GM19372 (cell line): ENCODE results near the gene DKC1.
"Not testable (repeated sequence)": the region's sequence is repeated elsewhere in the genome, so short reads cannot be mapped to it uniquely, and the experiment has no call there.

Experiments used
- ATAC-seq: cut with Tn5 transposase; IDR thresholded peaks from one replicate; pipeline ENCODE4 v1.9.1; 2021; ENCODE audit warnings: mild to moderate bottlenecking, low read depth, moderate library complexity; ENCODE audit not compliant: unreplicated experiment

DKC1 gene

DNA sequence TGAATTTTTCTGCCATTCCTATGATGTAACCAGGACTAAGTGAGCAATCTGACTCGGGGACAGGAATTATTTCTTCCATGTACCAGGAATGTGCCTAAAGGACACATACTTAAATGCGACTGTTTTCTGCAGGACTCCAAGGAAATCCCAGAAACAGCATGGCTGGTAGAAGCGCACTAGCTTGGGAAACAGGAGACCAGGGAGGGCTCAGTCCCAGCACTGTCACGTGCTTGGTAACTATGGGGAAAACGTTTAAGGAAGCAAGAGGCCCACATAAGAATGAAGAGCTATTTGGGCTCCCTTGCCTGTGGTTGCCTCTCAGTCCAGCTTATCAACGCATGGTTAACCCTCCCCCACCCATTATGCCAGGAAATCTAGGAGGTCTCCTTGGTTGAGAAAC is 23.1 kb downstream of the DKC1 start:
- ATAC-seq = no peak

DNA sequence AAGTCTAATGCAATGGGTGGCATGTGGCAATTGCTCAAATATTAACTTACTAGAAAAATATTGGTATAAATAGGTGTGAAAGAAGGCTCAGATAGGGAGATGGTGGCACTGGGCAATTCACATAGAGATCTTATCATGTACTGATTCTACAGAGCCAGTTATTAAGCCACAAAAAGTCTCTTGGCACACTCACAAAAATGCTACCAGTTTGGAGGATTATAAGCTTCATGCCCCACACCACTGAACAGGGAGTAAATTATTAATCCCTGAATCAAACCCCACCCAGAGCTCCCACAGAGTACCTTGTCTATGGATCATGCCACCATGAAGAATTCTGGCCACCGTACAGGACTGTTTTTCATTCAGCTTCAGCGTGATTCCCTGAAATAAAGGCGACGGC is 28.8 kb downstream of the DKC1 start:
- ATAC-seq = no peak

DNA sequence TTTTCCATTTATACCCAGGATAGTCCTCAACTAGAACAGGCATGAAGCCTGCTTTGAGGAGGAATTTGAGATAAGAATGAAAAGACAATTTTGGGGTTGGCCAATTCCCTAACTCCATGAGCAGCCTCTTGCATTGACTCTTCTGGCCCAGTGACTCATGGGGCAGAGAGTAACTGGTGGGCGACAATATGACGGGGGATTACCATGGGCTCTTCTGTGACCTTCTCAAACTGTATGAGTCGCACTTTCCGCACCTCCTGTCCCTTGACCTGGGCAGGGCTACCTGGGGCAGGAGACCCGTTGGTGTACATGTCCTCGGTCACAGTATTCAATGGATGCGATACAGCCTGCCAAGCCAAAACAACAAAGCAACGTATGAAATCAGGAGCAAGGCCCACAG is 29.3 kb downstream of the DKC1 start:
- no peak for ATAC-seq

DNA sequence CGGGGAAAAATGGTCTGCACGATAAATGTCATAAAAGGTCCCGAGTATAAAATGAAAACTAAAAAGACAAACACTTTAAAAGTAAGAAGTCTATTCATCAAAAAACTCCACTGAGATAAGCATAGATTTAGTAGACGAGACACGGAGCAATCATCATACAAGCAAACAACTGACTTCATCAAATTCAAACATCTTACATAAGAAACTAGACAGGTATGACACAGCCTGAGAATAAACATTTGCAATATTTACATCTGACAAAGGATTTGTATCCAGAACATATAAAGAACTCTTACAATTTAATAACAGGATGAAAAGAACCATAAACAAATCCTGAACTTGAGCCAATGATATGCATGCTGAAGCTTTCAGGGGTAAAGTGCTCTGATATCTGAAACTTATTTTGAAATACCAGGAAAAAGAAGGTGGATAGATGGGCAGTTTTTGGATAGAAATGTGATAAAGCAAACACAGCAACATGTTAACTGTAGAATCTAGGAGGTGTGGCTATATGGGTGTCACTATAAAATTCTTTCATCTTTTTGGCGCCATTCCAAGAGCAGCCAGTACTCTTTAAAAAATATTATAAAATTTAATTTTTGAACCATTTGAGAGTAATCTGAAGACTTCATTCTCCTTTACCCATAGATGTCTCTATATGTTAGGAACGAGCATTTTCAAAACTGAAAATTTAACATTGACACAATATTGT is 30.6 kb downstream of the DKC1 start:
- no peak for ATAC-seq

DNA sequence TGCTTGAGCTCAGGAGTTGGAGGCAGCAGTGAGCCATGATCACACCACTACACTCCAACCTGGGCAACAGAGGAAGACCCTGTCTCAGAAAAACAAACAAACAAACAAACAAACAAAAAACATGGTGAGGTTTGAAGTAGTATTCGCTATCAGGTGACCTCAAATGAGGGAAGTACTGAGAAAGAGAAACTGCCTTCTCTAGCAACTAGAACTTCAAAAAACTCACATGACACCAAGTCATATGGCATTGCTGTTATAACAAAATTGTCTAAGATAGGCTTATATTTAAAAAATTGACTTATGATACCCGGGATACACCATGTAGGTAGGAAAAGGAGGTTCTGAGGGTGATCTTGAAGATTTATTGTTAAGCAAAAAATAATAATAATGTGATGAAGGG is 32.4 kb downstream of the DKC1 start:
- ATAC-seq = no peak

DNA sequence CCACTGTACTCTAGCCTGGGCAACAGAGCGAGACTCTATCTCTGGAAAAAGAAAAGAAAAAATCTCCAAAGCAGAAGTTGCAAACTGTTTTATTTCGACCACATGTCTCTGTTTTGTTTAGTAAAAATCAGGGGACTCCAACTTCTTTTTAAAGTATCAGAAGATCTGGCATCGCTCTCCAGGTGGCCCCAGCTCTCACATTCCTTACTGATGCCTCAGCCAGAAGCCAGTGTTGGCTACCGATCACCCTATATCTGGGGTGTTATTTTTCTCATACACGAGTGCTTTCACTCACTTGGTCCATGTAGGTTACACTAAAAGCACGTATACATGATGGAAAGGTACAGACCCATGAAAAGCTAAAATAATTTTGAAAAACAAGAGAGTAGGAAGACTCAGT is 34.3 kb downstream of the DKC1 start:
- ATAC-seq = no peak

DNA sequence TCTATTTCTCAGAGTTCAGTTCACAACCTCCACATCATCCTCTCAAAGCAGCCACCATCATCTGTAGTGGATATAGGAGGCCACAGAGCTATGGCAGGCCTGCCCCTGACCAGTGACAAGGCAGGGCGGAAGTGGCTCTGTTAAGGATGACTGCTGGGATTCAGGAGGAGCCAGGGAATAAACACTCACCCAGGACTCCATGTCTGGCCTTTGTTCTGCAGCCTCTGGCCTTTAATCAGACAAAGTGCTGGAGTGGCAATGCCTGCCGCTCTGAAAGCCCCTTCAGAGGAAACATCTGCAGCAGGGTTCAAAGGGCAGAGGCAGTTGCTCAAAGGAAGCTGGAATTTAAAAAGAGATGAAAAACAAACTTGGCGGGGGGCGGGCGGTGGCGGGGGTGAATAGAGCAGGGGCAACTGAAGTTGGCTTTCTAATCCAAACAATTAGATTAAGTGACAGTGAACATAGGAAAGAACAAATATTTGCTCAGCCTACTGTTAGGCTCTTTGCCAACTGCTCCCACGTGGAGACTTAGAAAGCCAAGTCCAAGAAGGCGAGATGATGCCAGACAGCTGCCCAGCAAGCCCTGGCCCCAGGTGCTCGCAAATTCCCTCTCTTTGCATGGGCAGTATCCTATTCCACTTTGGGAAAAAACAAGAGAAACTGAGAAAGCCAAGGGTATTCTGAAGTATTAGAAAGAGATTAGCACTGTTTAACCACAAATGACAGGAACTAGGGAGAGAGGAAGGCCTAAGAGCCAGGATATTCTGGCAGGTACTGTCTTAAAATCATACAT is 37.1 kb downstream of the DKC1 start:
- ATAC-seq = no peak

DNA sequence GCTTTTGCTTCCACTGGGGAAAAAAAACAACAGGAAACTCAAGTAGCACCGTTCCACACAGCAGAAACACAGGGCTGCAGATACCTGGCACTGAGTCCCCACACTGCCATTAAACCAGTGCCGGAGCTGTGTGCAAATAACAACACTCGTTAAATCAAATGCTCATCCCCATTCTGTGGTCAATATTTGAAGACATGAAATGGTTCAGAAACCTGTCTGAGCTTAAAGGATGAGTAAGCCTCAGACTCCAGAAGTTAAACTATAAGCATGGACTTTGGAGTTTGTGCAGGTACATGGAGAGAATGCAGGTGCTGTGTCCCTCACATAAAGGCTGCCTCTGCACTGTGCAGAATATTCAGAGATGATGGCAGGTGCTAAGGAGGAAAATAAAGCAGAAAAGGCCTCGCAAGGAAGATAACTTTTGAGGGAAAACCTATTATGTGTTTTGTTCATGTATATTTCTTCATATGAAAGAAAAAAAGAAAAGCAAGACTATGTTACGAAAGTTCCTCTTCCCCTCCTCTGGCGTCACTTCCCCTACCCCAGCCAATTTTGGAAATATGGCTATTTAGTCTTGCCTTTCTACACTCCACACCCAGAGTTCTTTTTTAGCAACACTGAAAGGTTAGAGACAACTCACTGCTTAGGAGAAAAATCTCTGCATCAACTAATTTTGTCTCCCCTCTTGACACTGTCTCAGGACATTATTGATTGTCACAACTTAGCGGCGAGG is 38.0 kb downstream of the DKC1 start:
- ATAC-seq = no peak

DNA sequence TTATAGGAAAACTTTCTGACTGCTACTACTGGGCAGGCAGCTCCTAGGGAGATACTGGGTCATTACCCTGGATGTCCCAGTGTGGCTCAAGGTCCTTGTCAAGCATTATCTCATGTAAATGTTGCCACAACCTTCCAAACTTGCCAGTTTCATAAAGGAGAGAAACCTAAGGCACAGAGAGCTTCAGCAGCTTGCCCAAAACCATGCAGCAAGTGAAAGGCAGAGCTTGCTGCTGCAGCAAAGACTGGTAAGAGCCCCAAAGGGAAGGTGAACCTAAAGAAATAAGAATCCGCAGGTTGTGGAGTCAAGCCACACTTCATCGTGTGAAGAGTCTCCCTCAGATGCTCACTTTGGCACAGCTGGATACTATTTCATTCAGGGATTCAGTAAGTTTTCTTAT is 40.3 kb downstream of the DKC1 start:
- ATAC-seq = no peak

DNA sequence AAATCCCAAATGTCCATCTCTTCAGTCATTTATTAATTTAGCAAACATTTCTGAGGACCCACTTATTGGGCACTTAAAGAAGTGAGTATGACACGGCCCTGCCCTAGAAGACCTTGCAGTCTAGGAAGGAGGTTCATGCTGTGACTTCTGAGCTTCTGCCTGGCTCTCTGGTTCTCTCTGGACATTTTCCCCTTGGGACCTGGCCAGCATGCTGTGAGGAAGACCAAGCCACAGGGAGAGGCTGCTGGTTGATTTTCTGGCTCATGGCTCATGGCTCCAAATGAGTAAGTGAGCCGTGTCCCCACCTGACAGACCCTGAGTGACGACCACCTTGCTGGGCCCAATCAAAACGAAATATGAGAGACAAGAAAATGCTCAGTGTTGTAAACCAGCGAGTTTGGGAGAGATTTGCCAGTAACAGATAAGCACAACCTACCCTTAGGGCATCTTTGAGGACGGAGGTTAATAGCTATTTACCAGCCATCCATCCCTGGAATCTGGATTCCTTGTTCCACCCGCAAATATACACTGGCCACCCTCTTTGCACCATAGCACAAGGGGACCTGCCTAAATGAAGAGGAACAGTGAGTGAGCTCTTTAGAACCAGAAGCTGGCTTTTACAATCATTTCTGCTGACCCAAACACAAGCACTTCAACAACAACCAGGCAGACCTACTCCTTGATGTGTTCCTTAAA is 41.7 kb downstream of the DKC1 start:
- no peak for ATAC-seq

DNA sequence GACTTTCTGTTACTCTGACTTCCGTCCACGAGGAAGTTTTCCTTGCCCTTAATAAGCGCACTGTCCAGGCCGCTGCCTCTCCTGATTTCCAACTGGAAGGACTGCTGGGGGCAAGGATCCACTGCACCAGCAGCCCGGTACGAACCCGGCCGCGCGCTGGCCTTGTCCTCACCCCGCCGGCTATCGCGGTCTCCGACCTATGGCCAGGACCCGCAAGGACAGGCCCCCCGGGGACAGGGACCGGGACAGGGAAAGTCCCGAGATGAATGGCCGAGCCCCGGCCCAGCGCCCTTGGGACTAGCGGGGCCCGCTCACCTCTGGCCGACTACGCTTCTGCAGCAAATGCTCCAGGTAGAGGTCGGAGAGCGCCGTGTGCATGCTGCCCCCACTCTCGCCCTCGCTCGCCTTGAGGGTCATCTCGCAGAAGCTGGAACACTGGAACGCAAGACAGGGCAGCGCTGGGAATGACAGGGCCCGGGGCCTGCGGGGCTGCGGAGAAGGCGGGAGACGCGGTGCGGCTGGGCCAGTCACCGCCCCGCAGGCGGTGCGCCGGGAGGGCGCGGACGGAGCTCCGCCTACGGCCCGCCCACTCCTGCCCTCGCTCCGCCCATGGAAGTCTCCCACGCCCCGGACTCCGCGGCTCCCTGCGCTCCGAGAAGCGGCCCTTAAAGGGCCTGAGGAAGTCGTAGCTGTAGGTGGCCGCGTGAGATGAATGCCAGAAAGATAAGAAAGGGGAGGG is 42.5 kb downstream of the DKC1 start, which contains the start of gene MPP1:
Gene MPP1 (minus strand): TSS at position 529 of the 739 bp plus-strand sequence. CDS start 112 bp downstream, at position 417.
- ATAC-seq = peak; percentile 92

DNA sequence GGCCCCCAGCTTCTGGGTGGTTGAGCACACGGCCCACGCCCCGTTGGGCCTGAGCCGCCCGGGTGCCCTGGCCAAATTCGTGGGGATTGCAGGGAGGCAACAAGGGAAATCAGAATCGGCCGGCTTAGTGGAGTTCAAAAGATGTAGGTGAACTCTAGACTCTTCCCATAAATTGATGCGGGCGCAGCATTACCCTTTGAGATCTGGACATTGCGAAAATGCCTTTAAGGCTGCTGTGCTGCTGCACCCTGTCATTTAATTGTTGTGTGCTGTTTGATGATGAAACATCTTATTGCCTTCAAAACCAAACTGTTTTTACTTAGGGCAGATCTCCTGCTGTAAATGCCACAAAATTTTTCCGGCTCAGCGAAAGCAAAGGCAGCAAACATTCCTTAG is 43.0 kb downstream of the DKC1 start:
- ATAC-seq = peak; percentile 17

DNA sequence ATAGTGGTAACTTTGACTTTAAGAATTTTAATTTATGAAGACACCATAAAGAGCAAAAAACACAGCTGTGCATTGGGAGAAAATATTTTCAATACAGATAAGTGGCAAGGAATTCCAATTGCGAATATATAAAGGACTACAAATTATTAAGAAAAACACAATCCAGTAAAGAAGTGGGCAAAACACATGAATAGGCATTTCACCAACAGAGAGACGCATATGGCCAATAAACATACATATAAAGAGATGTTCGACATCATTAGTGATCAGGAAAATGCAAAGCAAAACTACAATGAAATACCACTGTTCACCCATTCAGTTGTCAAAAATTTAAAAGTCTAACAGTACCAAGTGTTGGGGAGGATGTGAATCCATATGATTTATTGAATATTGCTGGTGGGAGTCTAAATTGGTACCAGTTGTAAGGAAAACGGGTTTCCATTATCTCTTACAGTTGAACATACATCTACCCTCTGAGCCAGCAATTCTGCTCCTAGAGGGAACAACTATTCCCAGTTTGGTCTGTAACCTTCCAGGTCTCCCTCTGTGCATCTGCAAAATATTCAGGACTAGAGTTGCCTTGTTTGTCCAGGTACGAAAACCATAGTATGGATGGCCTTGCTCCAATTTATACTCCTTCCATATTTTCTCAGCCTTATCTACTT is 44.3 kb downstream of the DKC1 start:
- ATAC-seq = no peak

DNA sequence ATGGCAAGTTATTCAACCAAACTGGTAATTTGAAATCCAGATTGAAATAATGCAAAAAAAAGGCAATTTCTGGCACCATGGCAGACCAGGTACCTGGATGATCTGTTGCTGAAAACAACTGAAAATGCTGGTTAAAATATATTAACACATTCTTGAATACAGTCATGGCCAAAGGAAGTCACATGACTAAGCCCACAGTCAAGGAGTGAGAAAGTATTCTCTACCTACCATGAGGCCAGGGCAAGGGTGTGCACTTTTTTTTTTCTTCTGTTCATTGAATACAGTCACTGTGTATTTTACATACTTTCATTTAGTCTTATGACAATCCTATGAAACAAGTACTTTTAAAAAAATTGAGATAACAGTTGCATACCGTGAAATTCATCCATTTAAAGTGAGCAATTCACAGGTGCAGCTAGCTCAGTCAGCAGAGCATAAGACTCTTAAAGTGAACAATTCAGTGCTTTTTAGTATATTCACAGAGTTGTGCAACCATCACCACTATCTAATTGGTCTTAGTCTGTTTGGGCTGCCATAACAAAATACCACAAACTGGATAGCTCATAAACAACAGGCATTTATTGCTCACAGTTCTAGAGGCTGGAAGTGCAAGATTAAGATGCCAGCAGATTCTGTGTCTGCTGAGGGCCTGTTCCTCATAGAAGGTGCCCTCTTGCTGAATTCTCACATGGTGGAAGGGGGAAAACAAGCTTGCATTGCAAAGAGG is 47.4 kb downstream of the DKC1 start:
- ATAC-seq = no peak

DNA sequence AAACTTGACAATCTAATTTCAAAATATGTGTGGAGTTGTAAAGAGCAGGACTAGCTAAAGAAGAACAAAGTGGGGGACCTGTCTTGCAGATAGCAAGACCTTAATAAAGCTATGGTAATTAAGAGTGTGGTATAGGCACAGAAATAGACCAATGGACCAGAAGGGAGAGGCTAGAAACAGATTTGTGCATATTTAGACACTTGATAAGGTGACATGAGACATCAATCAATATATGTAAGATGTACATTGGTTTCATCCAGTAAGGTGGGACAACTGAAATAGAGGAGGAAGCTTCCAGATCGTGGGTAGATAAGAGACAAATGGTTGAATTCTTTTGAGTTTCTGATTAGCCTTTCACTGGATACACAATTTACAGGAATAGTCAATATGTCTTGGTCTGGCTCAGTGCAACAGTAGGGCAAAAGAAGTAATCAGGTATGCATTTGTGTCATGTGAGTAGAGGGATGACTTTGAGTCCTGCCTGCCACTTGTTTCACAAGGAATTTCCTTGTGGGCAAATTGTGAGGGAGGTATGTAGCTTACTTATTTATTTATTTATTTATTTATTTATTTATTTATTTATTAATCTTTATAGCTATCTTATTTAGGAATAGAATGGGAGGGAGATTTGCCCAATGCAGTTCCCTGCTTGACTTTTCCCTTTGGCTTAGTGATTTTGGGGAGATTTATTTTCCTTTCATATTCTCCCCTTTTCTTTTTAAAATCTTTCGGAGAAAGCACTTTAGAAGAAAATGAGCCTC is 49.9 kb downstream of the DKC1 start:
- no peak for ATAC-seq

DNA sequence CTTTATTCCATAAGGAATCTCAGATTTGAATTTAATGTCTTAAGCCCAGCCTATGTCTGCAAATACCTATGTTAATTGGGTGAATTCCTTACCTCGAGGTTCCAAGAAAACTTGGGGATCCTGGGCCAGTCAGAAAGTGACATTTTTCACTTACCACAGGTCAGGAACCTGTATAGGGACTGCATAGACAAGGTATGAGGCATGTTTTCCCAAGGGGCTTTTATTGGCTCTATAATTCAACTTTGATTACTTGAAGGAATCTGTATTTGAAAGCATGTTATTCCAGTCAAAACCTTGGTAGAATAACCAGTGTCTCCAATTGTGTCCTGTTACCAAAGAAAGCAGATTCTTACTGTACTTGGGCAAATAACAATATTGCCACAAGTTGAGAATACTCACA is 51.1 kb downstream of the DKC1 start:
- ATAC-seq = no peak

DNA sequence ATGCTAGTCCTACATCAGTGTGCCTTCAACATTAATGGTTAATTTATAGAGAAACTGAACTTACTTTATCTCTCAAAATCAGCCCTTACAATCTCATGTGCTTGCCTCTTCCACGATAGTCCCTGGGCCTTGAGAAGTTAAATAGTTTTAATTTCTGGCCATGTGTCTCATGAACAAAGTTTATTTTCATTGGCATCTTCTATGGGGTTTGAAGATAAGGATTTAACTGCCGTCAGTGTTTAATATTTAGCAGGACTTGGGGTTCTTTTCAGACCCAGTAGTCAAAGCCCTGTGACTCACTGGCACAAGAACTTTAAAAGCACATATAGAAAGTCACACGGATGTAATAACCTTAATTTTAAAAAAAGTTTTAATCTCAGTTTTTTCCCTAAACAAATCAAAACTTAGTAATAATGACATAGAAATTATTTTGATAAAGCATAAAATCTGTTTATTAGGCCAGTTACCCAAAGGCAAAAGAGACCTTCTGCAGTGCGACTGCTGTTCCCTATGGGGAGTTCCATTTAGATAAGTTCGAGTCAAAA is 52.7 kb downstream of the DKC1 start:
- no peak for ATAC-seq

DNA sequence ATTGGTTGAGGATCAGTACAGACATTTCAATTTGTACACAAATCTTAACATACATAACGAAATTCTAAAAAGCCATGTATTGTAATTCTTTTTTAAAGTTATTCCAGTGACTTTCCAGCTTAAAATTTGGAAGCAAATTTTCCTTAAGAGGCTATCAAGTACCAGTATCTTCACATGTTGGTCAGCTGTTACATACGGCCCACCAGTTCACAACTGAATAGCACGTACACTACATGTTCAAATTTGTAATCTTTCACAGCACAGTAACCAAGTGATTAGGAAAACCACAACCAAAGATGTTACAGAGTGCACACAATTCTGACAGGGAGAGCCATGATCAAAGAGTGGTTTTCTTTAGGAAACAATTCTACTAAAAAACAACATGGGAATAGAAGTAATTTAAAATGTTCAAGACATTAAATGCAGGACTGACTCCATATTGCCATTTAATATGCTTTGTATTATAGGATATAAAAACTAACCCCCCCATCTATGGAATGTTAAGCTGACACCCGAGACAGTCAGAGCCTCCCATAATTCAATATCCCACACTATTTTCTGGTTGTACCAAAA is 53.7 kb downstream of the DKC1 start:
- ATAC-seq = not testable (repeated sequence)
